ENCODE data around the gene TNRC6B.

TNRC6B gene

DNA sequence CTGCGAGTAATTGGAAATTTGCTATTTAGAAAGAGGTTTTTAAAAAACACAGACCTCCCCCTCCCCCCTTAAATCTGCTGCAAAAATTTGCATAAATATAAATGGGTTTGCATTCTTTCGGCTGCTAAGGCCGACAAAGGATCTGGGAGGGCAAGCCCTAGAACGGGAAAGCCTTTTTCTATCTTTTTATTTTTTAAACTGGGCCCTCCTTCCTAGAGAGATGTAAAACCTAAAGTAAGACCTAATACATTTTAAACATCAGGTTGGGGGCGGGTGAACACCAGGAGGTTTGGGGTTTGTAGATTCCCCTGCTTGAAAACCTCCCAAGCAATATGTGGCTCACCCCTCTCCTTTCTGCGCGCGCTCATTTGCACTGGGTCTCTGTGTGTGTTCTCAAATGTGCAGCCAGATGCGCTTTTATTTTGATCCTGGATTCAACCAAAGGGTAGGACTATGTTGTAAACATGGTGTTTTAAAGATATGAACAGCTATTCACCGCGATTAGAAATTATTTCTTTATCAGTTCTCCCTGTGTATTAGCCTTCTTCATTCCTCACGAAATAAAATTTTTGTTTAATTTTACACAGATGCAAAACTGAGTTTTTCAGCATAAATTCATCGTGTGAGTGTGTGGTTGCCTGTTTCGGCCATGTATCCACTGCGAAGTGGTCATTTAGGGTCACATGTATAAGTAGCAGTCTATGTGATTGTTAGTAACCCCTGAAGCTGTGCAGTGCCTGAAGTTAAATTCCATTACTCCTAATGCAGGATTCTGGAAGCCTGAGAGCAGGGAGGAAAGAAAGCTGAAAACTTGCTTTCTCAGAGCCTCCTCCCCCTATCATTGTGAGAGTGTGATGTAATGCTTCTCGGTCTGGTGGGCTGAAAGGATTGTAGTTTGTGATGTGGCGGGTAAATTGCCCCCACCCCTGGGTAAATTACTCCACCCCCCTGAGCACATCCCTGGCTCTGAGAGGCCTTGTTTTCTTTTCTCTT is 988 bp downstream of the TNRC6B start:
- CTCF ChIA-PET, result interaction anchor here (0.6 to 4.4 kb wide), 5 partner anchors 14 to 258 kb away, joined by 3 to 16 read pairs (median 4); no protein-coding TSS in a partner anchor
- TF ChIP-seq KLF8 (tag by site-specific recombination; IDR thresholded peaks at IDR 0.05), result 0 out of 2 replicates have a peak, but pooled peaks have one; percentile 37
- no peak; the same call in 1 of the 2 replicates for TF ChIP-seq WT1 (tag by site-specific recombination; IDR thresholded peaks at IDR 0.05)
- 0 out of 2 replicates have a peak, but pooled peaks have one; percentile 26 for TF ChIP-seq ZNF561 (tag by site-specific recombination; IDR thresholded peaks at IDR 0.05; ENCODE audit: borderline replicate concordance)
- TF ChIP-seq ZNF366 (tag by site-specific recombination; conservative IDR thresholded peaks at IDR 0.05), result peak; percentile 76
- TF ChIP-seq, protein P1, sequence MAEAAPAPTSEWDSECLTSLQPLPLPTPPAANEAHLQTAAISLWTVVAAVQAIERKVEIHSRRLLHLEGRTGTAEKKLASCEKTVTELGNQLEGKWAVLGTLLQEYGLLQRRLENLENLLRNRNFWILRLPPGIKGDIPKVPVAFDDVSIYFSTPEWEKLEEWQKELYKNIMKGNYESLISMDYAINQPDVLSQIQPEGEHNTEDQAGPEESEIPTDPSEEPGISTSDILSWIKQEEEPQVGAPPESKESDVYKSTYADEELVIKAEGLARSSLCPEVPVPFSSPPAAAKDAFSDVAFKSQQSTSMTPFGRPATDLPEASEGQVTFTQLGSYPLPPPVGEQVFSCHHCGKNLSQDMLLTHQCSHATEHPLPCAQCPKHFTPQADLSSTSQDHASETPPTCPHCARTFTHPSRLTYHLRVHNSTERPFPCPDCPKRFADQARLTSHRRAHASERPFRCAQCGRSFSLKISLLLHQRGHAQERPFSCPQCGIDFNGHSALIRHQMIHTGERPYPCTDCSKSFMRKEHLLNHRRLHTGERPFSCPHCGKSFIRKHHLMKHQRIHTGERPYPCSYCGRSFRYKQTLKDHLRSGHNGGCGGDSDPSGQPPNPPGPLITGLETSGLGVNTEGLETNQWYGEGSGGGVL (tag by site-specific recombination; IDR thresholded peaks at IDR 0.05), result peak; percentile 95
- no peak for TF ChIP-seq REPIN1 (tag by site-specific recombination; IDR thresholded peaks at IDR 0.05; ENCODE audit: low read depth)
- TF ChIP-seq FEZF1 (tag by site-specific recombination; IDR thresholded peaks at IDR 0.05), result peak; percentile 84
- TF ChIP-seq ZNF133 (tag by site-specific recombination; IDR thresholded peaks at IDR 0.05), result no peak
- no peak for TF ChIP-seq ZNF768 (tag by site-specific recombination; IDR thresholded peaks at IDR 0.05)
- peak; percentile 30 for TF ChIP-seq ZNF335 (tag by site-specific recombination; conservative IDR thresholded peaks at IDR 0.05)
- TF ChIP-seq, protein P2, sequence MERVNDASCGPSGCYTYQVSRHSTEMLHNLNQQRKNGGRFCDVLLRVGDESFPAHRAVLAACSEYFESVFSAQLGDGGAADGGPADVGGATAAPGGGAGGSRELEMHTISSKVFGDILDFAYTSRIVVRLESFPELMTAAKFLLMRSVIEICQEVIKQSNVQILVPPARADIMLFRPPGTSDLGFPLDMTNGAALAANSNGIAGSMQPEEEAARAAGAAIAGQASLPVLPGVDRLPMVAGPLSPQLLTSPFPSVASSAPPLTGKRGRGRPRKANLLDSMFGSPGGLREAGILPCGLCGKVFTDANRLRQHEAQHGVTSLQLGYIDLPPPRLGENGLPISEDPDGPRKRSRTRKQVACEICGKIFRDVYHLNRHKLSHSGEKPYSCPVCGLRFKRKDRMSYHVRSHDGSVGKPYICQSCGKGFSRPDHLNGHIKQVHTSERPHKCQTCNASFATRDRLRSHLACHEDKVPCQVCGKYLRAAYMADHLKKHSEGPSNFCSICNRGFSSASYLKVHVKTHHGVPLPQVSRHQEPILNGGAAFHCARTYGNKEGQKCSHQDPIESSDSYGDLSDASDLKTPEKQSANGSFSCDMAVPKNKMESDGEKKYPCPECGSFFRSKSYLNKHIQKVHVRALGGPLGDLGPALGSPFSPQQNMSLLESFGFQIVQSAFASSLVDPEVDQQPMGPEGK (tag by site-specific recombination; IDR thresholded peaks at IDR 0.05), result peak; percentile 93
- no peak for TF ChIP-seq ZBTB1 (tag by site-specific recombination; IDR thresholded peaks at IDR 0.05)
- peak; percentile 75 for TF ChIP-seq KLF16 (tag by site-specific recombination; IDR thresholded peaks at IDR 0.05)
- TF ChIP-seq, protein P3, sequence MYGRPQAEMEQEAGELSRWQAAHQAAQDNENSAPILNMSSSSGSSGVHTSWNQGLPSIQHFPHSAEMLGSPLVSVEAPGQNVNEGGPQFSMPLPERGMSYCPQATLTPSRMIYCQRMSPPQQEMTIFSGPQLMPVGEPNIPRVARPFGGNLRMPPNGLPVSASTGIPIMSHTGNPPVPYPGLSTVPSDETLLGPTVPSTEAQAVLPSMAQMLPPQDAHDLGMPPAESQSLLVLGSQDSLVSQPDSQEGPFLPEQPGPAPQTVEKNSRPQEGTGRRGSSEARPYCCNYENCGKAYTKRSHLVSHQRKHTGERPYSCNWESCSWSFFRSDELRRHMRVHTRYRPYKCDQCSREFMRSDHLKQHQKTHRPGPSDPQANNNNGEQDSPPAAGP (tag by site-specific recombination; IDR thresholded peaks at IDR 0.05), result 0 out of 2 replicates have a peak, but pooled peaks have one; percentile 33
- TF ChIP-seq KLF10 (tag by site-specific recombination; IDR thresholded peaks at IDR 0.05), result no peak
- TF ChIP-seq, protein P4, sequence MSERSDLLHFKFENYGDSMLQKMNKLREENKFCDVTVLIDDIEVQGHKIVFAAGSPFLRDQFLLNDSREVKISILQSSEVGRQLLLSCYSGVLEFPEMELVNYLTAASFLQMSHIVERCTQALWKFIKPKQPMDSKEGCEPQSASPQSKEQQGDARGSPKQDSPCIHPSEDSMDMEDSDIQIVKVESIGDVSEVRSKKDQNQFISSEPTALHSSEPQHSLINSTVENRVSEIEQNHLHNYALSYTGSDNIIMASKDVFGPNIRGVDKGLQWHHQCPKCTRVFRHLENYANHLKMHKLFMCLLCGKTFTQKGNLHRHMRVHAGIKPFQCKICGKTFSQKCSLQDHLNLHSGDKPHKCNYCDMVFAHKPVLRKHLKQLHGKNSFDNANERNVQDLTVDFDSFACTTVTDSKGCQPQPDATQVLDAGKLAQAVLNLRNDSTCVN (tag by site-specific recombination; optimal IDR thresholded peaks at IDR 0.05), result no peak
- TF ChIP-seq, protein P5, sequence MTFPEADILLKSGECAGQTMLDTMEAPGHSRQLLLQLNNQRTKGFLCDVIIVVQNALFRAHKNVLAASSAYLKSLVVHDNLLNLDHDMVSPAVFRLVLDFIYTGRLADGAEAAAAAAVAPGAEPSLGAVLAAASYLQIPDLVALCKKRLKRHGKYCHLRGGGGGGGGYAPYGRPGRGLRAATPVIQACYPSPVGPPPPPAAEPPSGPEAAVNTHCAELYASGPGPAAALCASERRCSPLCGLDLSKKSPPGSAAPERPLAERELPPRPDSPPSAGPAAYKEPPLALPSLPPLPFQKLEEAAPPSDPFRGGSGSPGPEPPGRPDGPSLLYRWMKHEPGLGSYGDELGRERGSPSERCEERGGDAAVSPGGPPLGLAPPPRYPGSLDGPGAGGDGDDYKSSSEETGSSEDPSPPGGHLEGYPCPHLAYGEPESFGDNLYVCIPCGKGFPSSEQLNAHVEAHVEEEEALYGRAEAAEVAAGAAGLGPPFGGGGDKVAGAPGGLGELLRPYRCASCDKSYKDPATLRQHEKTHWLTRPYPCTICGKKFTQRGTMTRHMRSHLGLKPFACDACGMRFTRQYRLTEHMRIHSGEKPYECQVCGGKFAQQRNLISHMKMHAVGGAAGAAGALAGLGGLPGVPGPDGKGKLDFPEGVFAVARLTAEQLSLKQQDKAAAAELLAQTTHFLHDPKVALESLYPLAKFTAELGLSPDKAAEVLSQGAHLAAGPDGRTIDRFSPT (tag by site-specific recombination; IDR thresholded peaks at IDR 0.05), result no peak
- TF ChIP-seq TCF7L2 (IDR thresholded peaks at IDR 0.05; ENCODE audit: borderline replicate concordance, low read depth, low read length), result no peak
- peak; percentile 33; the same call in 1 of the 2 replicates for TF ChIP-seq KLF1 (tag by site-specific recombination; IDR thresholded peaks at IDR 0.05)
- TF ChIP-seq MZF1 (tag by site-specific recombination; IDR thresholded peaks at IDR 0.05; ENCODE audit: borderline replicate concordance), result no peak
- TF ChIP-seq ZNF629 (tag by site-specific recombination; IDR thresholded peaks at IDR 0.05), result peak; percentile 80
- peak; percentile 41; the same call in 1 of the 2 replicates for TF ChIP-seq ZXDB (tag by site-specific recombination; IDR thresholded peaks at IDR 0.05)
- peak; percentile 46; the same call in 1 of the 2 replicates for TF ChIP-seq ZFP69B (tag by site-specific recombination; IDR thresholded peaks at IDR 0.05)
- 0 out of 2 replicates have a peak, but pooled peaks have one; percentile 12 for TF ChIP-seq ZNF558 (tag by site-specific recombination; IDR thresholded peaks at IDR 0.05)
- peak; percentile 72; the same call in 1 of the 2 replicates for TF ChIP-seq ZBTB48 (tag by site-specific recombination; IDR thresholded peaks at IDR 0.05)
- no peak for TF ChIP-seq ZNF837 (tag by site-specific recombination; IDR thresholded peaks at IDR 0.05)

More for the DNA sequence above, 988 bp downstream of the TNRC6B start:
- peaks cover 23% of the 10 kb centered on the region for H3K4me1 ChIP-seq (ENCODE audit: control insufficient read depth, insufficient read depth, low read length)
- POLR2A ChIA-PET, result interaction anchor here (1.0 to 5.4 kb wide), 9 partner anchors 15 to 167 kb away, joined by 3 to 72 read pairs (median 4); partner anchors contain the start of gene ADSL
- no peaks in the 10 kb centered on the region; a peak in 1 of 3 replicates for H3K36me3 ChIP-seq (ENCODE audit: control insufficient read depth in 2 of 2, insufficient read depth in 1 of 2, low read length in 2 of 2)
- peak overlapping the region; percentile 52 for H3K27ac ChIP-seq (ENCODE audit: extremely low read depth, low read depth, low read length)
- H3K9me3 ChIP-seq (ENCODE audit: control insufficient read depth, insufficient read depth, low read depth, low read length), result no peaks in the 10 kb centered on the region
- peak overlapping the region; percentile 76 for H3K4me3 ChIP-seq (ENCODE audit: low read depth, low read length)
